Measurements from ENCODE around the gene FN3KRP. TPM values are rescaled to one million over a fixed set of nuclear protein-coding genes. Genes with fewer than 3 reads are reported as not detected.

The FN3KRP gene
- total and polyA plus RNA-seq, 2 donors (not counting 3 experiments of a cell fraction or from before 2014, with no cell fraction given): 22.2 to 35.2 TPM

GRCh38 chr17:82726427-82726826 lies 9.9 kb downstream of the FN3KRP start:
- CTCF ChIA-PET: interaction anchor here (1.2 kb wide), 1 partner anchor 10 kb away, joined by 4 read pairs; the partner anchor contains the start of gene FN3KRP
- POLR2A ChIA-PET: no interaction called here
- dilution Hi-C loops (cut with MboI; ENCODE audit: extremely low pct_ligation_motif_present, low sequenced_read_pairs): no loop called here

GRCh38 chr17:82729479-82730260 lies 13.2 kb downstream of the FN3KRP start:
- no peak overlapping the region for H3K9ac ChIP-seq (replicated peaks; ENCODE audit: extremely low read depth, insufficient read depth, low read length)
- no peaks in the 10 kb centered on the region for H3K4me1 ChIP-seq (ENCODE audit: control insufficient read depth, extremely low read depth, insufficient read depth, low read length)
- no peaks in the 10 kb centered on the region for H4K20me1 ChIP-seq (replicated peaks; ENCODE audit: control insufficient read depth, extremely low read depth, insufficient read depth, low read length)
- no peaks in the 10 kb centered on the region for H3K27me3 ChIP-seq (ENCODE audit: control insufficient read depth in 2 of 2, insufficient read depth in 2 of 2, low read length in 2 of 2)
- no TSS peak for BruUV-seq (replicated peaks)
- H3K4me2 ChIP-seq (ENCODE audit: insufficient read depth, low read length): no peak overlapping the region
- FAIRE-seq: no peak
- ChIA-PET POLR2A (no interaction called here), CTCF (no interaction called here)
- no peaks in the 10 kb centered on the region for H3K79me2 ChIP-seq (ENCODE audit: control insufficient read depth, insufficient read depth, low read length)
- dilution Hi-C loops (cut with MboI; ENCODE audit: extremely low pct_ligation_motif_present, low sequenced_read_pairs) (no loop called here), intact Hi-C loops (cut with micrococcal nuclease) (no loop called here)
- H3K9me1 ChIP-seq (replicated peaks; ENCODE audit: control insufficient read depth, extremely low read depth, insufficient read depth, low read length): no peaks in the 10 kb centered on the region
- no peak overlapping the region for H3K27ac ChIP-seq (ENCODE audit: insufficient read depth, low read depth, low read length)
- TF ChIP-seq CTCF (IDR thresholded peaks at IDR 0.05; ENCODE audit: extremely low read depth in 1 of 2, insufficient read depth in 1 of 2, low read depth in 1 of 2, low read length in 2 of 2) (no peak), EZH2 (IDR thresholded peaks at IDR 0.05; ENCODE audit: borderline replicate concordance, low read depth, low read length, severe bottlenecking) (no peak)
- no peak for DNase-seq (ENCODE audit: low read depth, low spot score)
- no peak overlapping the region for H3K4me3 ChIP-seq (replicated peaks in 1 of 3; ENCODE audit: insufficient read depth in 1 of 3, low read depth in 1 of 3, low read length in 3 of 3)
- H3K36me3 ChIP-seq (ENCODE audit: control insufficient read depth in 2 of 2, extremely low read depth in 1 of 2, insufficient read depth in 2 of 2, low read length in 2 of 2): peaks cover 2 to 6% of the 10 kb centered on the region in 2 experiments
- no peak overlapping the region for H2AFZ ChIP-seq (ENCODE audit: low read depth, low read length)
- H3K9me3 ChIP-seq (replicated peaks; ENCODE audit: control insufficient read depth, insufficient read depth, low read length): peaks cover 2% of the 10 kb centered on the region

More at GRCh38 chr17:82726427-82726826, 9.9 kb downstream of the FN3KRP start:
- H3K36me3 ChIP-seq (ENCODE audit: control insufficient read depth in 2 of 2, extremely low read depth in 1 of 2, insufficient read depth in 2 of 2, low read length in 2 of 2): peaks cover 2 to 9% of the 10 kb centered on the region in 2 experiments
- H2AFZ ChIP-seq (ENCODE audit: low read depth, low read length): no peak overlapping the region
- H3K9ac ChIP-seq (replicated peaks; ENCODE audit: extremely low read depth, insufficient read depth, low read length): no peak overlapping the region
- FAIRE-seq (no peak), DNase-seq (ENCODE audit: low read depth, low spot score) (no peak)
- no peak overlapping the region for H3K4me3 ChIP-seq (replicated peaks in 1 of 3; ENCODE audit: insufficient read depth in 1 of 3, low read depth in 1 of 3, low read length in 3 of 3)
- no peaks in the 10 kb centered on the region for H3K9me3 ChIP-seq (replicated peaks; ENCODE audit: control insufficient read depth, insufficient read depth, low read length)
- no peaks in the 10 kb centered on the region for H3K9me1 ChIP-seq (replicated peaks; ENCODE audit: control insufficient read depth, extremely low read depth, insufficient read depth, low read length)
- no peak overlapping the region for H3K4me2 ChIP-seq (ENCODE audit: insufficient read depth, low read length)
- no peaks in the 10 kb centered on the region for H3K79me2 ChIP-seq (ENCODE audit: control insufficient read depth, insufficient read depth, low read length)
- TF ChIP-seq MYC (IDR thresholded peaks at IDR 0.05; ENCODE audit: low read depth, low read length): no peak
- no peak for TF ChIP-seq GATA2 (IDR thresholded peaks at IDR 0.05; ENCODE audit: insufficient read depth, insufficient read length, low read depth, low read length)
- no peak overlapping the region for H3K27ac ChIP-seq (ENCODE audit: insufficient read depth, low read depth, low read length)
- no peaks in the 10 kb centered on the region for H3K27me3 ChIP-seq (ENCODE audit: control insufficient read depth in 2 of 2, insufficient read depth in 2 of 2, low read length in 2 of 2)
- H4K20me1 ChIP-seq (replicated peaks; ENCODE audit: control insufficient read depth, extremely low read depth, insufficient read depth, low read length): no peaks in the 10 kb centered on the region
- H3K4me1 ChIP-seq (ENCODE audit: control insufficient read depth, extremely low read depth, insufficient read depth, low read length): no peaks in the 10 kb centered on the region
- intact Hi-C loops (cut with micrococcal nuclease): no loop called here
- BruUV-seq (replicated peaks): no TSS peak

Measured in endothelial cell of umbilical vein (primary cell).